CD8-positive, alpha-beta memory T cell (primary cell): ENCODE measurements around the gene FOXD2. TPM values are rescaled to one million over a fixed set of nuclear protein-coding genes. Genes with fewer than 3 reads are reported as not detected.

ENCODE experiments used
- CTCF ChIA-PET: fragments of 350-600 bp; sonication (Branson Sonifier 250); formaldehyde crosslinking; loops from one replicate; lab custom pipeline; 2021; ENCODE audit warnings: antibody characterized with exemption; lab: Charles Lee
- POLR2A ChIA-PET: fragments of 350-600 bp; sonication (Branson Sonifier 250); formaldehyde crosslinking; loops from one replicate; lab custom pipeline; 2021; ENCODE audit warnings: antibody characterized with exemption; lab: Charles Lee
- DNase-seq, 5 donors: peaks; one replicate each; pipeline versions ENCODE4 v3.0.0 to v3.0.0-alpha.2; 2020 to 2022; ENCODE audit warnings: mixed read lengths in 1 of 5
- H3K27ac ChIP-seq: one replicate; pipeline ENCODE4 v1.7.0; 2013; ENCODE audit warnings: low read depth, mild to moderate bottlenecking, low read length, moderate library complexity
- H3K27me3 ChIP-seq: 2 replicates; pipeline ENCODE4 v1.7.0; 2013; ENCODE audit warnings: low read length, mild to moderate bottlenecking; ENCODE audit not compliant: insufficient read depth, poor library complexity, severe bottlenecking
- H3K36me3 ChIP-seq: 2 replicates; pipeline ENCODE4 v1.7.0; 2013; ENCODE audit warnings: mild to moderate bottlenecking, low read length, moderate library complexity; ENCODE audit not compliant: insufficient read depth
- H3K4me1 ChIP-seq: 2 replicates; pipeline ENCODE4 v1.7.0; 2013; ENCODE audit warnings: mild to moderate bottlenecking, low read length, moderate library complexity; ENCODE audit not compliant: insufficient read depth
- H3K4me3 ChIP-seq: 2 replicates; pipeline ENCODE4 v1.7.0; 2013; ENCODE audit warnings: mild to moderate bottlenecking, low read length
- H3K9me3 ChIP-seq: 2 replicates; pipeline ENCODE4 v1.7.0; 2013; ENCODE audit warnings: mild to moderate bottlenecking, low read length
- H3K27ac Mint-ChIP-seq, 8 donors: one replicate each; pipeline ENCODE4 v1.8.0; 2020 to 2021; ENCODE audit warnings: mixed read lengths in 8 of 8, mild to moderate bottlenecking in 6 of 8, inconsistent platforms in 3 of 8, moderate library complexity in 3 of 8
- H3K27me3 Mint-ChIP-seq, 2 donors: one replicate each; pipeline ENCODE4 v1.8.0; 2020 to 2021; ENCODE audit warnings: mixed read lengths in 2 of 2, mild to moderate bottlenecking in 1 of 2, moderate library complexity in 1 of 2
- H3K36me3 Mint-ChIP-seq, 3 donors: one replicate each; pipeline ENCODE4 v1.8.0; 2020 to 2021; ENCODE audit warnings: mixed read lengths in 3 of 3, inconsistent platforms in 1 of 3, mild to moderate bottlenecking in 1 of 3
- H3K4me1 Mint-ChIP-seq, 3 donors: one replicate each; pipeline ENCODE4 v1.8.0; 2020 to 2021; ENCODE audit warnings: mixed read lengths in 3 of 3, inconsistent platforms in 1 of 3, mild to moderate bottlenecking in 1 of 3
- H3K4me3 Mint-ChIP-seq, 7 donors: one replicate each; pipeline ENCODE4 v1.8.0; 2020 to 2021; ENCODE audit warnings: mixed read lengths in 7 of 7, mild to moderate bottlenecking in 6 of 7, moderate library complexity in 4 of 7, inconsistent platforms in 2 of 7
- H3K9me3 Mint-ChIP-seq, 5 donors: one replicate each; pipeline ENCODE4 v1.8.0; 2020 to 2022; ENCODE audit warnings: mixed read lengths in 5 of 5, mild to moderate bottlenecking in 3 of 5, moderate library complexity in 2 of 5, inconsistent platforms in 1 of 5
- polyA plus RNA-seq: library from polyadenylated mRNA; unstranded; fragments of 300-500 nt; fragmentation: Illumina TruSeq; gene quantifications from one replicate; pipeline ENCODE4 v1.2.3, GENCODE V29; 2021
- total RNA-seq, 2 experiments: library from RNA; stranded (reverse); gene quantifications; one replicate each; pipeline ENCODE4 v1.2.3, GENCODE V29; 2021

The FOXD2 gene
- total and polyA plus RNA-seq, 3 experiments from 2014 or later = 0.18 to 0.37 (median 0.22) TPM

DNA sequence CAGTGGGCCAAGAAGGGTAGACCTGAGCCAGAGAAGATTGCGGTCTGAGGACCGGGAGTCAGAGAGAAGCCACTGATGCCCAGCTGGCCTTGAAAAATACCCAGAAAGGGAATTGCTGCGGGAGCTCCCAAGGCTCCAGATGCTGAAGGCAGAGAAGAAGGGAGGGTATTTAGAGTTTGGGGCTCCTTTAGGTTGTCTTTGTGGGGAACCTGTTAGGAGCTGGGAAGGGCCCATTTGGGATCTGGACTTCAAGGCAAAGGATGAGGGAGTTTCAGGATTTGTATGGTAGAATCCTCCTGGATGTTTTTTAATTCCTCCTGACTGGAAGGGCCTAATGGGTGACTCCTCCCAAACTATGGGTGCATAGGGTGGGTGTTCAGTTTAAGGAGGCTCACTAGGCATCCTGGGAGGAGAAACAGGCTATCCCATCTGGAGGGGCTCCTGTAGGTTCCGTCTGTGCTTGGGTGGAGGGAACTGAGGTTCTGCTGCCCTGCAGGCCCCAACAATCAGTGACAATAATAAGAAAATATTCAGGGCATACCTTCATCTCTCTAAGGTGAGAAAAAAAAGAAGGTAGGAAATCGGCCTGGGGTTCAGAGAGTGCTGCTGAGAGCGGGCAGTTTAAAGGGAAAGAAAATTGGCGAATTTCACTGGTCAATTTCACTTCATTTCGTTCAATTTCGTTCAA is 5.1 kb downstream of the FOXD2 start:
- Histone ChIP-seq H3K36me3 (no peaks in the 10 kb centered on the region), H3K4me3 (no peak overlapping the region), H3K4me1 (peaks cover 14% of the 10 kb centered on the region), H3K27ac (no peak overlapping the region), H3K9me3 (no peaks in the 10 kb centered on the region), H3K27me3 (peaks cover 65% of the 10 kb centered on the region)
- Mint-ChIP-seq H3K27ac (peak overlapping the region in 1 of 8 donors; percentile 63), H3K36me3 (peaks cover 0 to 2% (median 0%) of the 10 kb centered on the region in 3 donors), H3K27me3 (peaks cover 0 to 32% of the 10 kb centered on the region in 2 donors), H3K4me3 (peak overlapping the region in 2 of 7 donors; percentile 20 to 42), H3K4me1 (peaks cover 15 to 30% (median 18%) of the 10 kb centered on the region in 3 donors), H3K9me3 (peaks cover 0 to 4% (median 0%) of the 10 kb centered on the region in 5 donors)
- CTCF ChIA-PET = no interaction called here
- POLR2A ChIA-PET = no interaction called here
- no peak for DNase-seq

DNA sequence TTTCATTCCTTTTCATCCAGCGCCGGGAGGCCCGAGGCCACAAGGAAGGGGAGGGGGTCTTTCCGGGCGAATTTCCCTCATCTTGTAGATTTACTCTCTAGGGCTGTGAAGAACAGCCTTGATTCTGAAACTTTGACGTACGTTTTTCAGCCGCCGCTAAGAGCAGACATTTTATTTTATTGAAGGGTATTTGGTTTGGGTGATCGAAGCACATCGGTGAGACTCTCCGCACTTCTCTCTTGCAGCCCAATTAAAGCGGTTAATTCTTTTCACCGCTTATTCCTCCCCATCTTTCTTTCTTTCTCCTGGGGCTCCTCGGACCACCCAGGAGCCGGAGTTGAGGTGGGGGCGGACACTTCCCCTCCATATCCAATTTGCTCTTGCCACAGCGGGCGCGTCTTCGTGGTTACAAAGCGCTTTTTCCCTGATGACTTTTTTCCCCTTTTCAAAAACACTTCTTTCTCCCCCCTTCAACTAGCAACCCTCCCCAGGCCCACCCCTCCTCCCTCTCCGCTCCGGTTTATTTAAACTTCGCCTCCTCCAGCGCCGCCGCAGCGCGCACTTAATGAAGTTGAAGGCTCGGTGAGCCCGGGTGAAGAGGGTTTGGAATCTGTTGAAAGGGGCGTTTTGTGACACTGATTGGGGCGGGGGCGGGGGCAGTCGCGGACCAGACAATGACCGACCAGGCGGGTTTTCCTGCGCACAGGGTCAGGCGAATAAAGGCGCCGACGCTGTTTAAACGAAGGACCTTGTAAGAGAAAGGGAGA is 5.9 kb downstream of the FOXD2 start:
- Histone ChIP-seq H3K27ac (no peak overlapping the region), H3K36me3 (no peaks in the 10 kb centered on the region), H3K4me3 (no peak overlapping the region), H3K27me3 (peaks cover 65% of the 10 kb centered on the region), H3K4me1 (peaks cover 14% of the 10 kb centered on the region), H3K9me3 (no peaks in the 10 kb centered on the region)
- Mint-ChIP-seq H3K36me3 (no peaks in the 10 kb centered on the region), H3K27ac (peak overlapping the region in 1 of 8 donors; percentile 64), H3K27me3 (peaks cover 1 to 37% of the 10 kb centered on the region in 2 donors), H3K4me1 (peaks cover 15 to 27% (median 18%) of the 10 kb centered on the region in 3 donors), H3K4me3 (peak overlapping the region in 6 of 7 donors; percentile 21 to 75 (median 68)), H3K9me3 (peaks cover 0 to 4% (median 0%) of the 10 kb centered on the region in 5 donors)
- ChIA-PET POLR2A (no interaction called here), CTCF (interaction anchor here (1.2 kb wide), 1 partner anchor 8 kb away, joined by 8 read pairs; no protein-coding TSS in a partner anchor)
- no peak for DNase-seq

DNA sequence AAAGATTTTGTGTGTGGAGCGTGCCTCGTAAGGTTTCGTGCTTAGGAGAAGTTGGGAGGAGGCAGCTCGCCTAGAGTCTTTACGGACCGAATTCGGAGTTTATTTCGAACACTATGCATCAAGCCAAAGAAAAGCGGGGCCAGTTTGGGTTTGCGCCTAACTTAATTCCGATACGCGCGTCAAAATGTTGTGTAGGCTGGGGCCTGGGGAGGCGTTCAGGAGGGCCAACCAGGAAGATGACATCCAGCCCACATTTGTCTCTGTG is 6.4 kb downstream of the FOXD2 start:
- CTCF ChIA-PET = interaction anchor here (1.2 kb wide), 1 partner anchor 8 kb away, joined by 8 read pairs; no protein-coding TSS in a partner anchor
- peaks cover 6 to 42% of the 10 kb centered on the region in 2 donors for H3K27me3 Mint-ChIP-seq
- peak overlapping the region in 2 of 8 donors; percentile 38 to 64 for H3K27ac Mint-ChIP-seq

DNA sequence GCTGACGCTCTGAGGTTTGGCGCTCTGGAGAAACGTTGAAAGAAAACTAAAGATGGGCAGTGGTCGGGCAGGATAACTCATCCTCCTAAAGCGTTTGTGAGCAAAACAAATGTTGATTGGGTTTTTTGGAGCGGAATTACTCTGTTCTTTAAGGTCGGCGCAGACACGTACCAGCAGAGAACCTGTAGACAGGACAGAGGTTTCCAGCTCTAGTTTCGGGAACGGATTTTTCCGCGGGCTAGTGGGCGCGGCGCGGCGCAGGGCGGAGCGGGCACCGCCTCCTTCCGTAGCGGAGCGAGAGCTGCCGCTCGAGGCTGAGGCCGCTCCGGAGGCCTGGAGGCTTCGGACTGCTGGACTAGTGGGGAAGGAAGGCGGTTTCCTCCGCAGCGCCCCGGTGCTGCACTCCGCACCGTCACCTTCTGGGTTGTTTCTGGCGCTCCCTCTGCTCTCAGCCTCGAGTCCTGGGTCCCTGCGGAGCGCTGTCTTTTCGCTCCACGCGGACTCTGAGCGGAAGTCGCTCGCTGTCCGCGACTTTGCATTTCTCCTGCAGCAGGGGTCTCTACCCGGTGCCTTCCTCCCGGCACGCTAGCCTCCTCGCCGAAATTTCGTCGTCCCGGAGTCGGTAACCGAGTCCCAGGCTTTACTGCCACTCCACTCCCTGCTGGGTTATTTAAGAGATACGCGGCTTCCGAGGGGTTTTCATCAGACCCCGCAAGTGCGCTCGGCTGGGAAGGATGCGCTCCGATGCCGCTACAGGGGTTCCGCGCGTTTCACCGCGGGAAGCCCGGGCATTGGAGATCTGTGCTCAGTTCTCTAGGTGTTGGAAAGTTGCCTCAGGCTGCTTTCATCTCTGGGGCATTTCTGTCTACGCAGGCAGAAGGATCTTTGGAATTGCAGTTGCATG is 7.0 kb downstream of the FOXD2 start:
- CTCF ChIA-PET = interaction anchor here (1.2 kb wide), 1 partner anchor 9 kb away, joined by 8 read pairs; no protein-coding TSS in a partner anchor
- no peaks in the 10 kb centered on the region for H3K9me3 ChIP-seq
- peaks cover 15 to 23% (median 18%) of the 10 kb centered on the region in 3 donors for H3K4me1 Mint-ChIP-seq
- peak in 1 of 5 donors; percentile 26 for DNase-seq
- H3K4me1 ChIP-seq = peaks cover 14% of the 10 kb centered on the region
- no peaks in the 10 kb centered on the region for H3K36me3 ChIP-seq
- H3K27ac Mint-ChIP-seq = peak overlapping the region in 4 of 8 donors; percentile 38 to 71 (median 52)
- POLR2A ChIA-PET = no interaction called here
- peak overlapping the region; percentile 21 to 76 (median 70) for H3K4me3 Mint-ChIP-seq
- peaks cover 76% of the 10 kb centered on the region for H3K27me3 ChIP-seq
- no peak overlapping the region for H3K27ac ChIP-seq
- peaks cover 12 to 47% of the 10 kb centered on the region in 2 donors for H3K27me3 Mint-ChIP-seq
- H3K4me3 ChIP-seq = no peak overlapping the region
- peaks cover 0 to 4% (median 0%) of the 10 kb centered on the region in 5 donors for H3K9me3 Mint-ChIP-seq
- no peaks in the 10 kb centered on the region for H3K36me3 Mint-ChIP-seq

More for the DNA sequence above, 6.4 kb downstream of the FOXD2 start:
- POLR2A ChIA-PET = no interaction called here
- Histone ChIP-seq H3K36me3 (no peaks in the 10 kb centered on the region), H3K4me1 (peaks cover 14% of the 10 kb centered on the region), H3K27me3 (peaks cover 70% of the 10 kb centered on the region), H3K27ac (no peak overlapping the region), H3K4me3 (no peak overlapping the region), H3K9me3 (no peaks in the 10 kb centered on the region)
- no peak for DNase-seq
- Mint-ChIP-seq H3K4me1 (peaks cover 15 to 27% (median 18%) of the 10 kb centered on the region in 3 donors), H3K4me3 (peak overlapping the region; percentile 21 to 76 (median 70)), H3K9me3 (peaks cover 0 to 4% (median 0%) of the 10 kb centered on the region in 5 donors), H3K36me3 (no peaks in the 10 kb centered on the region)

DNA sequence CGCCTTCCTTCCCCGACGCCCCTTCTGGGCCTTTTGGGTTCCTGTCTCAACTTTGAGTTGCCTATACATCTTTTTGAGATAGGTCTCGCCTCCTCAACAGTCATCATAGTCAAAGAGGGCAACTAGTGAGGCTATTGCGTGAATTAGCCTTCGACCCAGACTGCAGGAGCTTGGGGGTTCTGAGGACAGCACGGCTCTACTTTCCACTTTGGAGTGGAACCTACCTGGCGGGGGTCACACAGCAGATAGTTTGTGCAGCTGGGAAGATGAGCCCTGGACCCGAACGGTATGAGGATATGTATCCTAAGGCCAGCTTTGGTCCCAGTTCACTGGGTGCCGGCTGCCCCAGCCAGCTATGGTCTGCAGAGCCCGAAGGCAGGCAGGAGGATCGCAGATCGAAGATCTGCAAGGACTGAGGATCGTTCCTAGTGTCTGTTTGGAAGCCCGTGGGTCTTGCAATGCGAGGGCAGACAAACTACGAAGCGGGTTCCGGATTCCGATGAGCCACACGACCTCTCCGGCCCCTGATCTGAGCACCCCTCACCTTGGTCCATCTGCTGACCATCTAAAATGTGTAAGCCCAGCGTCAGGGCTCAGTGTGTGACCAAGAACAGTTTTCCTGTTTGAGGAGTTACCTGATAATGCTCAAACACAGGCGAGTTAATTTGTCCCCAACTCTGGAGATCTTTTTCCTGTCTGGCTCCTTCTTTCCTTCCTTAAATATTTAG is 8.1 kb downstream of the FOXD2 start:
- Mint-ChIP-seq H3K36me3 (no peaks in the 10 kb centered on the region), H3K4me1 (peaks cover 15 to 22% (median 20%) of the 10 kb centered on the region in 3 donors), H3K4me3 (peak overlapping the region in 5 of 7 donors; percentile 12 to 70 (median 59)), H3K27ac (peak overlapping the region in 1 of 8 donors; percentile 44), H3K27me3 (peaks cover 24 to 57% of the 10 kb centered on the region in 2 donors), H3K9me3 (peaks cover 0 to 4% (median 0%) of the 10 kb centered on the region in 5 donors)
- peaks cover 14% of the 10 kb centered on the region for H3K4me1 ChIP-seq
- no peak for DNase-seq
- no peak overlapping the region for H3K27ac ChIP-seq
- H3K4me3 ChIP-seq = no peak overlapping the region
- POLR2A ChIA-PET = no interaction called here
- CTCF ChIA-PET = interaction anchor here (6.0 kb wide), 1 partner anchor 10 kb away, joined by 48 read pairs; the partner anchor contains the start of gene FOXD2
- no peaks in the 10 kb centered on the region for H3K9me3 ChIP-seq
- peaks cover 75% of the 10 kb centered on the region for H3K27me3 ChIP-seq
- no peaks in the 10 kb centered on the region for H3K36me3 ChIP-seq

DNA sequence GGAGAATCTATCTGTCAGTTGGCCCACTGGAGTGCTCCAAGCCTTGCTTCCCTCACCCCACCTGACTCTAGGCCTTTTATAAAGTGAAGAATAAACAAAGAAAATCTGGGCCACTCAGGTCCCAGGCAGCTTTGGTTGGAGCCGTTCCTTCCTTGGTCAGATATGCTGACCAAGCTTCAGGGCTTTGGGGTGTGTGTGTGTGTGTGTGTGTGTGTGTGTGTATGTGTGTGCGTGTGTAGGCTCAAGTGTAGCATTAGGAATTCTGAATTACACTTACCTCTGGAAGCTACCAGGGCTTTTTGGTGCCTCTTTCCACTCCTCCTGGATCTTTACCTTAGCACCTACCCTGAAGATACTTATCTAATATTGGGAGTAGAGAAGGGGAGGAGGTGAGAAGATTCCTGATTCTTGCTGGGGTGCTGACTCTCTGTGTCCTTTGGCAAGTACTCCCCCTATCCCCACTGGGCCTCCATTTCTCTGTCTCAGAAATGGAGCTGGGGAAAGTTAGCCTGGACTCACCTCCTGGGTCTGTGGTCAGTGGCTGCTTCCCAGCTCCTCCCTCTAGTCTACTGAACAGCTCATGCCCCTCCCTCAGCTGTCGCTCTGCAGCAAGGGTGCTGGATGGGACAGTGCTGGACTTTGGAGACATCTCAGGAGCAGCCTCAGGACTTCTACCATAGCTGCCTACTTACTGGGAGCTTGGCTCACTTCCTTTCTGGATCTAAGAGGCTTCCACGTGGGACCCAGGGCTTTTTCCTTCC is 10.8 kb downstream of the FOXD2 start:
- ChIA-PET POLR2A (no interaction called here), CTCF (interaction anchor here (0.8 to 6.0 kb wide), 3 partner anchors 12 to 261 kb away, joined by 3 to 48 read pairs (median 4); partner anchors contain the start of gene FOXD2)
- Histone ChIP-seq H3K27ac (no peak overlapping the region), H3K27me3 (peaks cover 62% of the 10 kb centered on the region), H3K36me3 (no peaks in the 10 kb centered on the region), H3K9me3 (no peaks in the 10 kb centered on the region), H3K4me3 (no peak overlapping the region), H3K4me1 (peaks cover 14% of the 10 kb centered on the region)
- no peaks in the 10 kb centered on the region for H3K36me3 Mint-ChIP-seq
- H3K27me3 Mint-ChIP-seq = peaks cover 45 to 80% of the 10 kb centered on the region in 2 donors
- no peak overlapping the region for H3K27ac Mint-ChIP-seq
- H3K4me1 Mint-ChIP-seq = peaks cover 15 to 22% (median 18%) of the 10 kb centered on the region in 3 donors
- no peak overlapping the region for H3K4me3 Mint-ChIP-seq
- H3K9me3 Mint-ChIP-seq = peaks cover 0 to 4% (median 0%) of the 10 kb centered on the region in 5 donors
- DNase-seq = no peak
